Upper lobe of right lung (tissue), 1 donor: Measurements from ENCODE around the gene VIP. TPM values are rescaled to one million over a fixed set of nuclear protein-coding genes. Genes with fewer than 3 reads are reported as not detected.

Experiments
- ATAC-seq: fragments of 200-7000 bp; cut with Tn5 transposase; one replicate; pipeline ENCODE4 v1.9.1; 2020; ENCODE audit warnings: mild to moderate bottlenecking, moderate library complexity
- DNase-seq: peaks from one replicate; pipeline ENCODE4 v3.0.0-alpha.2; 2020
- H3K27ac ChIP-seq: fragments of 200-600 bp; one replicate; pipeline ENCODE4 v1.8.0; 2022
- H3K27me3 ChIP-seq: fragments of 200-600 bp; one replicate; pipeline ENCODE4 v1.8.0; 2022; ENCODE audit warnings: mild to moderate bottlenecking
- H3K36me3 ChIP-seq: fragments of 200-600 bp; one replicate; pipeline ENCODE4 v1.8.0; 2022
- H3K4me1 ChIP-seq: fragments of 200-600 bp; one replicate; pipeline ENCODE4 v1.8.0; 2022
- H3K4me3 ChIP-seq: fragments of 200-600 bp; one replicate; pipeline ENCODE4 v1.8.0; 2022; ENCODE audit warnings: mild to moderate bottlenecking
- H3K9me3 ChIP-seq: fragments of 200-600 bp; one replicate; pipeline ENCODE4 v1.8.0; 2022
- intact Hi-C: fragments of 100-400 bp; cut with DNase I; formaldehyde crosslinking; loops from one replicate; pipeline ENCODE4 v1.11.0; 2022
- total RNA-seq: library from RNA; stranded (reverse); fragmentation: NEBNext Ultra II Directional; extraction: Animal tissue kit (Norgen Biotek cat#: 25700); gene quantifications from one replicate; pipeline ENCODE4 v1.2.1, GENCODE V29; 2021
- TF ChIP-seq, protein P1 (sequence below): fragments of 200-600 bp; IDR thresholded peaks from one replicate; pipeline ENCODE4 v1.8.0; 2022; ENCODE audit warnings: antibody characterized with exemption
- donor health status: DM: no; HTN: yes; CAD: no; lungs with severe emphysema.

Gene VIP
- total RNA-seq, 1 donor from 2014 or later = 1.6 TPM

DNA sequence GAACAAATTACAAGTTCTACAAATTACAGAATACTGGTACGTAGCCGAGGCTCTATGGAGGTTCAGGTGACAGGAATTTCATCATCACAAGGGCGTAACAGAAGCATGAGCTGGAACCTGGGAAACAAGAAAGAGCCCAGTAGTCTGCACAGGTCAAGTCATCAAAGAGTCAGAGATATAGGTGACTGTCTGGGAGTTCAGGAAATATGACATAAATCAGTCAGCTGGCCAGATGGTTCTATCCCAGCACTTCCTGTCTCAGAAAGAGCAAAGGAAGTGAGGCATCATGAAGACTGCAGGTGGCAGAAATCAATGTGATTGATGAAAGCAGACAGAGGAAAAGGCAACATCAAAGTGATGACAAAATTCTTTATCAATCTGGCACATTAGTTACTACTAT lies 29.6 kb upstream of the VIP start:
- H3K4me3 ChIP-seq = no peak overlapping the region
- no peaks in the 10 kb centered on the region for H3K9me3 ChIP-seq
- H3K27me3 ChIP-seq = no peaks in the 10 kb centered on the region
- H3K36me3 ChIP-seq = no peaks in the 10 kb centered on the region
- ATAC-seq (no peak), DNase-seq (no peak)
- intact Hi-C loops = no loop called here
- H3K27ac ChIP-seq = no peak overlapping the region
- TF ChIP-seq, protein P1, sequence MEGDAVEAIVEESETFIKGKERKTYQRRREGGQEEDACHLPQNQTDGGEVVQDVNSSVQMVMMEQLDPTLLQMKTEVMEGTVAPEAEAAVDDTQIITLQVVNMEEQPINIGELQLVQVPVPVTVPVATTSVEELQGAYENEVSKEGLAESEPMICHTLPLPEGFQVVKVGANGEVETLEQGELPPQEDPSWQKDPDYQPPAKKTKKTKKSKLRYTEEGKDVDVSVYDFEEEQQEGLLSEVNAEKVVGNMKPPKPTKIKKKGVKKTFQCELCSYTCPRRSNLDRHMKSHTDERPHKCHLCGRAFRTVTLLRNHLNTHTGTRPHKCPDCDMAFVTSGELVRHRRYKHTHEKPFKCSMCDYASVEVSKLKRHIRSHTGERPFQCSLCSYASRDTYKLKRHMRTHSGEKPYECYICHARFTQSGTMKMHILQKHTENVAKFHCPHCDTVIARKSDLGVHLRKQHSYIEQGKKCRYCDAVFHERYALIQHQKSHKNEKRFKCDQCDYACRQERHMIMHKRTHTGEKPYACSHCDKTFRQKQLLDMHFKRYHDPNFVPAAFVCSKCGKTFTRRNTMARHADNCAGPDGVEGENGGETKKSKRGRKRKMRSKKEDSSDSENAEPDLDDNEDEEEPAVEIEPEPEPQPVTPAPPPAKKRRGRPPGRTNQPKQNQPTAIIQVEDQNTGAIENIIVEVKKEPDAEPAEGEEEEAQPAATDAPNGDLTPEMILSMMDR = no peak
- H3K4me1 ChIP-seq = no peaks in the 10 kb centered on the region

DNA sequence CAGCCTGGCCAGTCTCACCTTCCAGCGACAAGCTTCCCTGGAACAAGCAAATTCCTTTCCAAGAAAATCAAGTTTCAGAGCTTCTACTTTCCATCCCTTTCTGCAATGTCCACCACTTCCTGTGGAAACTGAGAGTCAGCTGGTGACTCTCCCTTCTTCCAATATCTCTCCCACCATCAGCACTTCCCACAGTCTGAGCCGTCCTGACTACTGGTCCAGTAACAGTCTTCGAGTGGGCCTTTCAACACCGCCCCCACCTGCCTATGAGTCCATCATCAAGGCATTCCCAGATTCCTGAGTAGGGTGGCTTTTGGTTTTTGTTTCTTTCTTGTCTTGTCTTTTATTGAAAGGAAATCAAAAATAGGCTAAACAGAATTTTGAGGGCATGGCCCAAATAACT lies 28.6 kb upstream of the VIP start:
- Histone ChIP-seq H3K4me3 (no peak overlapping the region), H3K36me3 (no peaks in the 10 kb centered on the region), H3K9me3 (no peaks in the 10 kb centered on the region), H3K27ac (no peak overlapping the region), H3K4me1 (no peaks in the 10 kb centered on the region), H3K27me3 (no peaks in the 10 kb centered on the region)
- DNase-seq = no peak
- no peak for ATAC-seq
- intact Hi-C loops = no loop called here
- TF ChIP-seq, protein P1 = no peak

DNA sequence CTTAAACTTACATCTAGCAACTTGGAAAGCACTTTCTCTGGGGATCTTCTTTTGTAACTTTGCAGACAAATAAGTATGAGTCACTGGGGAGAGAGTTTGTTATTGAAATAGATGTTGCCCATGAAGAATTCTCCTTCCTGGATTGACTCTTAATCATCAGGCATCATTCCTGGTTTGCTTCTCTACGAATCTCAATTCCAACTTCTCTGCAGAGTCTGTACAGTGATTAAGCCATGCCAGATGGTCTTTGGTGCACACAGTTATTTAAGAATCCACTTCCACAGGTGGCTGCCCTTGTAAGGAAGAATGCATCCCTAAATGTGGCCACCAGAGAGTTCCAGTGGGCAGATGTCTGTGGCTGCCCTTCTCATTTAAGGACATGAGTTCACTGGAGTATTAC lies 27.2 kb upstream of the VIP start:
- H3K4me1 ChIP-seq = no peaks in the 10 kb centered on the region
- H3K27ac ChIP-seq = no peak overlapping the region
- no peaks in the 10 kb centered on the region for H3K36me3 ChIP-seq
- TF ChIP-seq, protein P1 = no peak
- H3K4me3 ChIP-seq = no peak overlapping the region
- intact Hi-C loops = no loop called here
- no peak for DNase-seq
- H3K27me3 ChIP-seq = no peaks in the 10 kb centered on the region
- no peak for ATAC-seq
- H3K9me3 ChIP-seq = no peaks in the 10 kb centered on the region

DNA sequence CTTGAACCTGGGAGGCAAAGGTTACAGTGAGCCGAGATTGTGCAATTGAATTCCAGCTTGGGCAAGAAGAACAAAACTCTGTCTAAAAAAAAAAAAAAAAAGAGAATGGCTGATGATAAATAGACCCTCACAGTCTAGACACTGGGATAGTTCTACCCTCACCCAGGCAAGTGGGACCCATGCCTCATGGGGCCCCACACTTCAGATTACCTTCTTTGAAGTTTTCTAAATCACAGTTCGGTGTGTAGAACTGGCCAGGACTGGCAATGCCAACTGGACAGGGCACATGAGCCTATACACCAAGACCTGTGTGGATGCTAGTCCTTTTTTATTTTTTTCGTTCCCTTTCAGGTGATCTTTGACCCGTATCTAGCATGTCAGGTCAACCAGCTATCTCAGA lies 24.3 kb upstream of the VIP start:
- intact Hi-C loops = no loop called here
- ATAC-seq (no peak), DNase-seq (no peak)
- TF ChIP-seq, protein P1 = no peak
- no peaks in the 10 kb centered on the region for H3K9me3 ChIP-seq
- H3K4me1 ChIP-seq = no peaks in the 10 kb centered on the region
- H3K36me3 ChIP-seq = no peaks in the 10 kb centered on the region
- no peak overlapping the region for H3K4me3 ChIP-seq
- H3K27me3 ChIP-seq = no peaks in the 10 kb centered on the region
- H3K27ac ChIP-seq = no peak overlapping the region

DNA sequence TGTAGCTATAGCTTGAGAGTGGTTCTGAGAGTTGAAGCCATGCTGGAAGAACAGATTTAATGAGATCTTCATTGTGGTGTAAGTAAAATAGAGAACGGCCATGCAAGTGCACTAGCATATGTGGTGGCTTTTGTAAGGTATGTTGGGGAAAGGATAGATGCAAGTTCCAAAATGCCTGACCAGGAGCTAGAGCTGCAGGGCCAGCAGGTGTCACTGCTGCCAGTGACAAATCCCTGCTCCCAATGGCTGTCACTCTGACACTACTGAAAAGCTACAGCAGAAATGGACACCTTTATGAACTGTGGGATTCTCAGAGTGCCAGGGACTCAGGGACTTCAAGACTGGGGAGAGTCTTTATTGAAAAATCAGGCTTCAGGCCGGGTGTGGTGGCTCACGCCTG lies 23.1 kb upstream of the VIP start:
- ATAC-seq = no peak

DNA sequence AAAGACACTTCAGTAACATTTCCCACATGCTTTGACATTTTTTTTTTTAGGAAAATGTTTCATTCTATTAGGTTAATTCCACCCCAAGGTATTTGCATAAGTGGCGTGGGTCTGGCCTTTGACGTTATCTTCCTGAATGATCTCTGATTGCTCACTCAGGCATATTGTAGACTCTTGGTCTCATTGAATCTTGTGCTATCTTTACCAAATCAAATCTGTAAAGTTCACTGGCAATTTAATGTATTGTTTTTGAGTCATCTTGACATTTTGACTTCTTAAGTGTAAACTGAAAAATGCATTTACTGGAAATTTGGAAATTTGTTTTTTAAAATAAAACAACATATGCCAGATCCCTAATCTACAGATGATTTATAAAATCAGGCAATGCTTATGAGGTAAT lies 16.0 kb upstream of the VIP start:
- no peaks in the 10 kb centered on the region for H3K9me3 ChIP-seq
- H3K4me1 ChIP-seq = no peaks in the 10 kb centered on the region
- H3K27ac ChIP-seq = no peak overlapping the region
- DNase-seq (no peak), ATAC-seq (no peak)
- no peak overlapping the region for H3K4me3 ChIP-seq
- TF ChIP-seq, protein P1 = no peak
- no peaks in the 10 kb centered on the region for H3K36me3 ChIP-seq
- intact Hi-C loops = no loop called here
- H3K27me3 ChIP-seq = no peaks in the 10 kb centered on the region

More for the DNA sequence above, 23.1 kb upstream of the VIP start:
- Histone ChIP-seq H3K27ac (no peak overlapping the region), H3K36me3 (no peaks in the 10 kb centered on the region), H3K9me3 (no peaks in the 10 kb centered on the region), H3K4me3 (no peak overlapping the region), H3K4me1 (no peaks in the 10 kb centered on the region), H3K27me3 (no peaks in the 10 kb centered on the region)
- TF ChIP-seq, protein P1 = no peak
- DNase-seq = no peak
- intact Hi-C loops = no loop called here
